GM23338 (cell line): ENCODE measurements around the gene ARHGAP9. TPM values are rescaled to one million over a fixed set of nuclear protein-coding genes. Genes with fewer than 3 reads are reported as not detected.

Experiments used
- ATAC-seq: fragments of 200-7000 bp; cut with Tn5 transposase; 3 replicates; pipeline ENCODE4 v1.9.1; 2020
- DNase-seq: peaks from one replicate; pipeline ENCODE4 v3.0.0-alpha.2; 2015; ENCODE audit warnings: low spot score
- H2AFZ ChIP-seq: fragments of 200-600 bp; sonication (generic); 2 replicates; pipeline ENCODE4 v1.8.0; 2016; ENCODE audit warnings: antibody characterized with exemption, mild to moderate bottlenecking, moderate library complexity
- H3F3A ChIP-seq: fragments of 200-600 bp; sonication (generic); replicated peaks from 2 replicates; pipeline ENCODE4 v1.8.0; 2017; ENCODE audit warnings: antibody characterized with exemption, mixed run types, low read depth
- H3K27ac ChIP-seq: fragments of 200-600 bp; sonication (generic); 2 replicates; pipeline ENCODE4 v1.6.1; 2016; ENCODE audit warnings: low read depth
- H3K27me3 ChIP-seq: fragments of 200-600 bp; sonication (generic); 2 replicates; pipeline ENCODE4 v1.8.0; 2016; ENCODE audit warnings: mild to moderate bottlenecking, mixed run types, moderate library complexity; ENCODE audit not compliant: insufficient read depth
- H3K36me3 ChIP-seq: fragments of 200-600 bp; sonication (generic); 2 replicates; pipeline ENCODE4 v1.8.0; 2016; ENCODE audit warnings: mild to moderate bottlenecking; ENCODE audit not compliant: insufficient read depth
- H3K4me1 ChIP-seq: fragments of 200-600 bp; sonication (generic); 2 replicates; pipeline ENCODE4 v1.8.0; 2016; ENCODE audit warnings: mild to moderate bottlenecking, moderate library complexity; ENCODE audit not compliant: insufficient read depth
- H3K4me2 ChIP-seq: fragments of 200-600 bp; sonication (generic); 2 replicates; pipeline ENCODE4 v1.7.1; 2017; ENCODE audit warnings: mixed run types
- H3K4me3 ChIP-seq: fragments of 200-600 bp; sonication (generic); 2 replicates; pipeline ENCODE4 v1.6.1; 2016; ENCODE audit warnings: mixed run types
- H3K79me2 ChIP-seq: fragments of 200-600 bp; sonication (generic); replicated peaks from 2 replicates; pipeline ENCODE4 v1.8.0; 2017; ENCODE audit warnings: mild to moderate bottlenecking; ENCODE audit not compliant: insufficient read depth
- H3K9me2 ChIP-seq: fragments of 200-600 bp; sonication (generic); 2 replicates; pipeline ENCODE4 v1.8.0; 2017; ENCODE audit not compliant: insufficient read depth
- H4K20me1 ChIP-seq: fragments of 200-600 bp; sonication (generic); replicated peaks from 2 replicates; pipeline ENCODE4 v1.8.0; 2017; ENCODE audit warnings: mild to moderate bottlenecking; ENCODE audit not compliant: insufficient read depth
- H3K27ac Mint-ChIP-seq: 2 replicates; pipeline ENCODE4 v1.8.0; 2020; ENCODE audit warnings: inconsistent platforms, mild to moderate bottlenecking, moderate library complexity, mixed read lengths
- H3K27me3 Mint-ChIP-seq: 3 replicates; pipeline ENCODE4 v1.8.0; 2022; ENCODE audit warnings: low read depth, mild to moderate bottlenecking, moderate library complexity, mixed read lengths, inconsistent platforms; ENCODE audit not compliant: insufficient read depth, poor library complexity
- H3K36me3 Mint-ChIP-seq: 3 replicates; pipeline ENCODE4 v1.8.0; 2021; ENCODE audit warnings: low read depth, mild to moderate bottlenecking, inconsistent platforms, moderate library complexity, mixed read lengths
- H3K4me1 Mint-ChIP-seq: 3 replicates; pipeline ENCODE4 v1.8.0; 2020; ENCODE audit warnings: mild to moderate bottlenecking, inconsistent platforms, mixed read lengths
- H3K4me3 Mint-ChIP-seq: 3 replicates; pipeline ENCODE4 v1.8.0; 2021; ENCODE audit warnings: moderate library complexity, mild to moderate bottlenecking, inconsistent platforms, mixed read lengths
- H3K9me3 Mint-ChIP-seq: 3 replicates; pipeline ENCODE4 v1.8.0; 2020; ENCODE audit warnings: moderate library complexity, mild to moderate bottlenecking, inconsistent platforms, mixed read lengths
- CREB1 ChIP-seq: fragments of 250-450 bp; sonication (Bioruptor Pico); IDR thresholded peaks from 2 replicates; pipeline ENCODE4 v1.5.0; 2020; ENCODE audit warnings: low read depth, mild to moderate bottlenecking, moderate library complexity
- EZH2 ChIP-seq: fragments of 200-600 bp; sonication (generic); IDR thresholded peaks from one replicate; pipeline ENCODE4 v1.8.0; 2017; ENCODE audit warnings: antibody characterized with exemption, mild to moderate bottlenecking, low read depth; ENCODE audit not compliant: unreplicated experiment
- EZH2phosphoT487 ChIP-seq: fragments of 200-600 bp; sonication (generic); IDR thresholded peaks from one replicate; pipeline ENCODE4 v1.8.1; 2018; ENCODE audit warnings: antibody characterized with exemption; ENCODE audit not compliant: unreplicated experiment
- JUNB ChIP-seq: IDR thresholded peaks from one replicate; pipeline ENCODE4 v1.6.1; 2016; ENCODE audit warnings: antibody characterized with exemption; ENCODE audit not compliant: unreplicated experiment
- NANOG ChIP-seq: IDR thresholded peaks from 2 replicates; pipeline ENCODE4 v1.6.1; 2016; ENCODE audit warnings: antibody characterized with exemption, borderline replicate concordance
- POLR2AphosphoS5 ChIP-seq: IDR thresholded peaks from 2 replicates; pipeline ENCODE4 v1.6.1; 2016; ENCODE audit warnings: antibody characterized with exemption, low read depth
- STAT1 ChIP-seq: IDR thresholded peaks from one replicate; pipeline ENCODE4 v1.6.1; 2016; ENCODE audit warnings: antibody characterized with exemption; ENCODE audit not compliant: unreplicated experiment
- ZNF114 ChIP-seq: fragments of 250-450 bp; sonication (Bioruptor Pico); IDR thresholded peaks from 2 replicates; pipeline ENCODE4 v1.5.0; 2020; ENCODE audit warnings: mild to moderate bottlenecking, moderate library complexity
- ZNF331 ChIP-seq: fragments of 250-450 bp; sonication (Bioruptor Pico); IDR thresholded peaks from 2 replicates; pipeline ENCODE4 v1.5.0; 2020; ENCODE audit warnings: low read depth, mild to moderate bottlenecking, moderate library complexity
- polyA plus RNA-seq: library from polyadenylated mRNA; unstranded; fragments of >200 nt; fragmentation: Nextera tagmentation; extraction: Ambion mirVana; gene quantifications from 2 replicates; pipeline ENCODE4 v1.2.1, GENCODE V29; 2016
- total RNA-seq: library from RNA; depleted of rRNA; stranded (reverse); fragments of >200 nt; shearing (Covaris generic); gene quantifications from 2 replicates; pipeline ENCODE4 v1.2.3, GENCODE V29; 2014
- TF ChIP-seq, protein P1 (sequence below): IDR thresholded peaks from one replicate; pipeline ENCODE4 v1.6.1; 2018; ENCODE audit warnings: antibody characterized with exemption; ENCODE audit not compliant: unreplicated experiment
- TF ChIP-seq, protein P2 (sequence below), 2 experiments: fragments of 200-600 bp in 1 of 2; sonication (generic) in 1 of 2; conservative IDR thresholded peaks; 2 replicates each; pipeline versions ENCODE4 v1.5.1 to v1.6.1; 2016 to 2017; ENCODE audit warnings: antibody characterized with exemption in 2 of 2, low read depth in 2 of 2, mild to moderate bottlenecking in 2 of 2, moderate library complexity in 1 of 2
- TF ChIP-seq, protein P3 (sequence below): fragments of 250-450 bp; sonication (Bioruptor Pico); IDR thresholded peaks from 2 replicates; pipeline ENCODE4 v1.5.0; 2020; ENCODE audit warnings: mild to moderate bottlenecking, moderate library complexity
- TF ChIP-seq, protein P4 (sequence below): IDR thresholded peaks from 2 replicates; pipeline ENCODE4 v1.6.1; 2016; ENCODE audit warnings: antibody characterized with exemption

Gene ARHGAP9
- total and polyA plus RNA-seq, 2 experiments from 2014 or later, result 4.5 to 7.1 TPM

DNA sequence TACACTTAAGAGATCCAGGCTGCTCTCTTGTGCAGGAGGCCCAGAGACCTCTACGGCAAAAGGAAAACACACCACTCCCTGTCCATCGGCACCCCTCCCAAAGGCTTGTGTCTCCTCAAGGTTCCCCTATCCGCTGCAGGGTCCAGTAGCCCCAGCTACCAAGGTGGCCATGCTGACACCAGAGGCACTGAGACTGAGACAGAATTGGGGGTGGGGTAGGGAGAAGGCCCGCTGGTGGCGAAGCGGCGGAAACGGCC, 40.1 kb upstream of the ARHGAP9 start:
- Histone ChIP-seq H3F3A (peaks cover 76% of the 10 kb centered on the region), H2AFZ (no peak overlapping the region), H3K4me1 (peaks cover 39% of the 10 kb centered on the region), H3K4me2 (peak overlapping the region; percentile 99), H3K9me2 (no peaks in the 10 kb centered on the region), H3K4me3 (peak overlapping the region; percentile 77), H3K36me3 (peaks cover 31% of the 10 kb centered on the region), H4K20me1 (peaks cover 39% of the 10 kb centered on the region), H3K27ac (peak overlapping the region; percentile 98), H3K79me2 (peaks cover 33% of the 10 kb centered on the region), H3K27me3 (no peaks in the 10 kb centered on the region)
- peak overlapping the region; percentile 83 for H3K4me3 Mint-ChIP-seq
- peak; percentile 24 for ATAC-seq
- peaks cover 49% of the 10 kb centered on the region for H3K4me1 Mint-ChIP-seq
- TF ChIP-seq, protein P1, sequence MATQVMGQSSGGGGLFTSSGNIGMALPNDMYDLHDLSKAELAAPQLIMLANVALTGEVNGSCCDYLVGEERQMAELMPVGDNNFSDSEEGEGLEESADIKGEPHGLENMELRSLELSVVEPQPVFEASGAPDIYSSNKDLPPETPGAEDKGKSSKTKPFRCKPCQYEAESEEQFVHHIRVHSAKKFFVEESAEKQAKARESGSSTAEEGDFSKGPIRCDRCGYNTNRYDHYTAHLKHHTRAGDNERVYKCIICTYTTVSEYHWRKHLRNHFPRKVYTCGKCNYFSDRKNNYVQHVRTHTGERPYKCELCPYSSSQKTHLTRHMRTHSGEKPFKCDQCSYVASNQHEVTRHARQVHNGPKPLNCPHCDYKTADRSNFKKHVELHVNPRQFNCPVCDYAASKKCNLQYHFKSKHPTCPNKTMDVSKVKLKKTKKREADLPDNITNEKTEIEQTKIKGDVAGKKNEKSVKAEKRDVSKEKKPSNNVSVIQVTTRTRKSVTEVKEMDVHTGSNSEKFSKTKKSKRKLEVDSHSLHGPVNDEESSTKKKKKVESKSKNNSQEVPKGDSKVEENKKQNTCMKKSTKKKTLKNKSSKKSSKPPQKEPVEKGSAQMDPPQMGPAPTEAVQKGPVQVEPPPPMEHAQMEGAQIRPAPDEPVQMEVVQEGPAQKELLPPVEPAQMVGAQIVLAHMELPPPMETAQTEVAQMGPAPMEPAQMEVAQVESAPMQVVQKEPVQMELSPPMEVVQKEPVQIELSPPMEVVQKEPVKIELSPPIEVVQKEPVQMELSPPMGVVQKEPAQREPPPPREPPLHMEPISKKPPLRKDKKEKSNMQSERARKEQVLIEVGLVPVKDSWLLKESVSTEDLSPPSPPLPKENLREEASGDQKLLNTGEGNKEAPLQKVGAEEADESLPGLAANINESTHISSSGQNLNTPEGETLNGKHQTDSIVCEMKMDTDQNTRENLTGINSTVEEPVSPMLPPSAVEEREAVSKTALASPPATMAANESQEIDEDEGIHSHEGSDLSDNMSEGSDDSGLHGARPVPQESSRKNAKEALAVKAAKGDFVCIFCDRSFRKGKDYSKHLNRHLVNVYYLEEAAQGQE, result no peak
- TF ChIP-seq, protein P2, sequence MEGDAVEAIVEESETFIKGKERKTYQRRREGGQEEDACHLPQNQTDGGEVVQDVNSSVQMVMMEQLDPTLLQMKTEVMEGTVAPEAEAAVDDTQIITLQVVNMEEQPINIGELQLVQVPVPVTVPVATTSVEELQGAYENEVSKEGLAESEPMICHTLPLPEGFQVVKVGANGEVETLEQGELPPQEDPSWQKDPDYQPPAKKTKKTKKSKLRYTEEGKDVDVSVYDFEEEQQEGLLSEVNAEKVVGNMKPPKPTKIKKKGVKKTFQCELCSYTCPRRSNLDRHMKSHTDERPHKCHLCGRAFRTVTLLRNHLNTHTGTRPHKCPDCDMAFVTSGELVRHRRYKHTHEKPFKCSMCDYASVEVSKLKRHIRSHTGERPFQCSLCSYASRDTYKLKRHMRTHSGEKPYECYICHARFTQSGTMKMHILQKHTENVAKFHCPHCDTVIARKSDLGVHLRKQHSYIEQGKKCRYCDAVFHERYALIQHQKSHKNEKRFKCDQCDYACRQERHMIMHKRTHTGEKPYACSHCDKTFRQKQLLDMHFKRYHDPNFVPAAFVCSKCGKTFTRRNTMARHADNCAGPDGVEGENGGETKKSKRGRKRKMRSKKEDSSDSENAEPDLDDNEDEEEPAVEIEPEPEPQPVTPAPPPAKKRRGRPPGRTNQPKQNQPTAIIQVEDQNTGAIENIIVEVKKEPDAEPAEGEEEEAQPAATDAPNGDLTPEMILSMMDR (conservative IDR thresholded peaks at IDR 0.05; ENCODE audit: low read depth in 2 of 2), result no peak
- TF ChIP-seq ZNF114 (CRISPR knock-in tag), result no peak
- TF ChIP-seq NANOG, result no peak
- TF ChIP-seq EZH2, result no peak
- no peak for TF ChIP-seq STAT1
- TF ChIP-seq CREB1, result no peak
- no peak for TF ChIP-seq POLR2AphosphoS5
- TF ChIP-seq, protein P3, sequence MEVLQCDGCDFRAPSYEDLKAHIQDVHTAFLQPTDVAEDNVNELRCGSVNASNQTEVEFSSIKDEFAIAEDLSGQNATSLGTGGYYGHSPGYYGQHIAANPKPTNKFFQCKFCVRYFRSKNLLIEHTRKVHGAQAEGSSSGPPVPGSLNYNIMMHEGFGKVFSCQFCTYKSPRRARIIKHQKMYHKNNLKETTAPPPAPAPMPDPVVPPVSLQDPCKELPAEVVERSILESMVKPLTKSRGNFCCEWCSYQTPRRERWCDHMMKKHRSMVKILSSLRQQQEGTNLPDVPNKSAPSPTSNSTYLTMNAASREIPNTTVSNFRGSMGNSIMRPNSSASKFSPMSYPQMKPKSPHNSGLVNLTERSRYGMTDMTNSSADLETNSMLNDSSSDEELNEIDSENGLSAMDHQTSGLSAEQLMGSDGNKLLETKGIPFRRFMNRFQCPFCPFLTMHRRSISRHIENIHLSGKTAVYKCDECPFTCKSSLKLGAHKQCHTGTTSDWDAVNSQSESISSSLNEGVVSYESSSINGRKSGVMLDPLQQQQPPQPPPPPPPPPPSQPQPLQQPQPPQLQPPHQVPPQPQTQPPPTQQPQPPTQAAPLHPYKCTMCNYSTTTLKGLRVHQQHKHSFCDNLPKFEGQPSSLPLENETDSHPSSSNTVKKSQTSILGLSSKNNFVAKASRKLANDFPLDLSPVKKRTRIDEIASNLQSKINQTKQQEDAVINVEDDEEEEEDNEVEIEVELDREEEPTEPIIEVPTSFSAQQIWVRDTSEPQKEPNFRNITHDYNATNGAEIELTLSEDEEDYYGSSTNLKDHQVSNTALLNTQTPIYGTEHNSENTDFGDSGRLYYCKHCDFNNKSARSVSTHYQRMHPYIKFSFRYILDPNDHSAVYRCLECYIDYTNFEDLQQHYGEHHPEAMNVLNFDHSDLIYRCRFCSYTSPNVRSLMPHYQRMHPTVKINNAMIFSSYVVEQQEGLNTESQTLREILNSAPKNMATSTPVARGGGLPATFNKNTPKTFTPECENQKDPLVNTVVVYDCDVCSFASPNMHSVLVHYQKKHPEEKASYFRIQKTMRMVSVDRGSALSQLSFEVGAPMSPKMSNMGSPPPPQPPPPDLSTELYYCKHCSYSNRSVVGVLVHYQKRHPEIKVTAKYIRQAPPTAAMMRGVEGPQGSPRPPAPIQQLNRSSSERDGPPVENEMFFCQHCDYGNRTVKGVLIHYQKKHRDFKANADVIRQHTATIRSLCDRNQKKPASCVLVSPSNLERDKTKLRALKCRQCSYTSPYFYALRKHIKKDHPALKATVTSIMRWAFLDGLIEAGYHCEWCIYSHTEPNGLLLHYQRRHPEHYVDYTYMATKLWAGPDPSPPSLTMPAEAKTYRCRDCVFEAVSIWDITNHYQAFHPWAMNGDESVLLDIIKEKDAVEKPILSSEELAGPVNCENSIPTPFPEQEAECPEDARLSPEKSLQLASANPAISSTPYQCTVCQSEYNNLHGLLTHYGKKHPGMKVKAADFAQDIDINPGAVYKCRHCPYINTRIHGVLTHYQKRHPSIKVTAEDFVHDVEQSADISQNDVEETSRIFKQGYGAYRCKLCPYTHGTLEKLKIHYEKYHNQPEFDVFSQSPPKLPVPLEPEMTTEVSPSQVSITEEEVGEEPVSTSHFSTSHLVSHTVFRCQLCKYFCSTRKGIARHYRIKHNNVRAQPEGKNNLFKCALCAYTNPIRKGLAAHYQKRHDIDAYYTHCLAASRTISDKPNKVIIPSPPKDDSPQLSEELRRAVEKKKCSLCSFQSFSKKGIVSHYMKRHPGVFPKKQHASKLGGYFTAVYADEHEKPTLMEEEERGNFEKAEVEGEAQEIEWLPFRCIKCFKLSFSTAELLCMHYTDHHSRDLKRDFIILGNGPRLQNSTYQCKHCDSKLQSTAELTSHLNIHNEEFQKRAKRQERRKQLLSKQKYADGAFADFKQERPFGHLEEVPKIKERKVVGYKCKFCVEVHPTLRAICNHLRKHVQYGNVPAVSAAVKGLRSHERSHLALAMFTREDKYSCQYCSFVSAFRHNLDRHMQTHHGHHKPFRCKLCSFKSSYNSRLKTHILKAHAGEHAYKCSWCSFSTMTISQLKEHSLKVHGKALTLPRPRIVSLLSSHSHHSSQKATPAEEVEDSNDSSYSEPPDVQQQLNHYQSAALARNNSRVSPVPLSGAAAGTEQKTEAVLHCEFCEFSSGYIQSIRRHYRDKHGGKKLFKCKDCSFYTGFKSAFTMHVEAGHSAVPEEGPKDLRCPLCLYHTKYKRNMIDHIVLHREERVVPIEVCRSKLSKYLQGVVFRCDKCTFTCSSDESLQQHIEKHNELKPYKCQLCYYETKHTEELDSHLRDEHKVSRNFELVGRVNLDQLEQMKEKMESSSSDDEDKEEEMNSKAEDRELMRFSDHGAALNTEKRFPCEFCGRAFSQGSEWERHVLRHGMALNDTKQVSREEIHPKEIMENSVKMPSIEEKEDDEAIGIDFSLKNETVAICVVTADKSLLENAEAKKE, result no peak
- no peak for TF ChIP-seq JUNB
- TF ChIP-seq EZH2phosphoT487, result no peak
- TF ChIP-seq, protein P4, sequence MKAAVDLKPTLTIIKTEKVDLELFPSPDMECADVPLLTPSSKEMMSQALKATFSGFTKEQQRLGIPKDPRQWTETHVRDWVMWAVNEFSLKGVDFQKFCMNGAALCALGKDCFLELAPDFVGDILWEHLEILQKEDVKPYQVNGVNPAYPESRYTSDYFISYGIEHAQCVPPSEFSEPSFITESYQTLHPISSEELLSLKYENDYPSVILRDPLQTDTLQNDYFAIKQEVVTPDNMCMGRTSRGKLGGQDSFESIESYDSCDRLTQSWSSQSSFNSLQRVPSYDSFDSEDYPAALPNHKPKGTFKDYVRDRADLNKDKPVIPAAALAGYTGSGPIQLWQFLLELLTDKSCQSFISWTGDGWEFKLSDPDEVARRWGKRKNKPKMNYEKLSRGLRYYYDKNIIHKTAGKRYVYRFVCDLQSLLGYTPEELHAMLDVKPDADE, result no peak
- TF ChIP-seq ZNF331, result no peak
- H3K27ac Mint-ChIP-seq, result peak overlapping the region; percentile 99
- DNase-seq, result peak; percentile 72
- H3K27me3 Mint-ChIP-seq, result peaks cover 46% of the 10 kb centered on the region
- peaks cover 53% of the 10 kb centered on the region for H3K36me3 Mint-ChIP-seq
- H3K9me3 Mint-ChIP-seq, result no peaks in the 10 kb centered on the region; the same call in 2 of the 3 replicates
